Ovary (tissue), 9 donors: Measurements from ENCODE around the gene DOCK2. TPM values are rescaled to one million over a fixed set of nuclear protein-coding genes. Genes with fewer than 3 reads are reported as not detected.

Experiments
- DNase-seq, 5 donors: peaks; one replicate each; pipeline ENCODE4 v3.0.0-alpha.2; 2019 to 2020
- H3K27ac ChIP-seq, 2 donors: fragments of 200-600 bp; one replicate each; pipeline versions ENCODE4 v1.5.1 to v1.8.0; 2019 to 2022
- H3K27me3 ChIP-seq: fragments of 200-600 bp; one replicate; pipeline ENCODE4 v1.8.0; 2022
- H3K36me3 ChIP-seq: fragments of 200-600 bp; sonication (generic); one replicate; pipeline ENCODE4 v1.5.1; 2019
- H3K4me1 ChIP-seq: one replicate; pipeline ENCODE4 v1.8.1; 2013; ENCODE audit warnings: mild to moderate bottlenecking, moderate library complexity; ENCODE audit not compliant: insufficient read depth
- H3K4me3 ChIP-seq: fragments of 200-600 bp; sonication (generic); one replicate; pipeline ENCODE4 v1.5.1; 2017
- H3K9me3 ChIP-seq, 2 donors: fragments of 200-600 bp in 1 of 2; sonication (generic) in 1 of 2; one replicate each; pipeline versions ENCODE4 v1.5.1 to v1.8.1; 2013 to 2019; ENCODE audit warnings: mild to moderate bottlenecking in 1 of 2, moderate library complexity in 1 of 2
- CTCF ChIP-seq, 3 donors: fragments of 450-650 bp in 2 of 3; fragments of 200-600 bp in 1 of 3; IDR thresholded peaks; one replicate each; pipeline versions ENCODE4 v1.5.1 to v1.8.0; 2016 to 2022; ENCODE audit warnings: antibody characterized with exemption in 3 of 3, mild to moderate bottlenecking in 1 of 3
- EP300 ChIP-seq: sonication (generic); formaldehyde crosslinking; IDR thresholded peaks from one replicate; pipeline ENCODE4 v1.6.1; 2017; ENCODE audit warnings: antibody characterized with exemption
- POLR2A ChIP-seq: fragments of 450-650 bp; IDR thresholded peaks from one replicate; pipeline ENCODE4 v1.6.1; 2017; ENCODE audit warnings: antibody characterized with exemption, mild to moderate bottlenecking, moderate library complexity
- WGBS, 3 donors: extraction: QIAGEN DNeasy Blood & Tissue Kit in 1 of 3; methylation state at CpG; one replicate each; pipeline versions ENCODE4 v1.1.5 to v1.1.7; 2013 to 2017; 5-methylcytosine and 5-hydroxymethylcytosine counted together
- intact Hi-C, 4 donors: fragments of 100-400 bp; cut with DNase I; formaldehyde crosslinking; loops; one replicate each; pipeline versions ENCODE4 v1.11.0 to v1.15.1; 2022 to 2023
- polyA plus RNA-seq, 2 donors: library from polyadenylated mRNA; stranded (reverse); fragments of 200-250 nt in 1 of 2; fragments of 350-450 nt in 1 of 2; fragmentation: Illumina TruSeq in 1 of 2; extraction: RNeasy Lipid Tissue Mini Kit (QIAGEN cat#74804) in 1 of 2; gene quantifications; one replicate each; pipeline ENCODE4 v1.2.3, GENCODE V29; 2013 to 2014
- total RNA-seq, 7 donors: library from RNA; depleted of rRNA in 2 of 7; stranded (reverse); fragments of >200 nt in 2 of 7; fragmentation: NEBNext Ultra II Directional in 3 of 7; extraction: Animal tissue kit (Norgen Biotek cat#: 25700) in 3 of 7; gene quantifications; one replicate each; pipeline versions ENCODE4 v1.1.0 to v1.2.4, GENCODE V29; 2016 to 2023
- donor health status: DM: no; HTN: no; CAD: no; lungs with moderate emphysema.
- donor health status: DM: no; HTN: no; CAD: no.
- donor health status: Bipolar disorder and iron deficiency.
- donor health status: DM: yes; HTN: yes; CAD: no.
- donor health status: DM: no; HTN: no; CAD: no.
- donor health status: DM: yes; HTN: yes; CAD: no.

DOCK2 gene
- total and polyA plus RNA-seq, 9 donors: 1.3 to 10.2 (median 5.4) TPM

GRCh38 chr5:169893010-169893409 lies 255.9 kb downstream of the DOCK2 start:
- DNase-seq: no peak

GRCh38 chr5:169893571-169893970 lies 256.5 kb downstream of the DOCK2 start:
- Histone ChIP-seq H3K27me3 (no peaks in the 10 kb centered on the region), H3K36me3 (no peaks in the 10 kb centered on the region), H3K4me3 (no peak overlapping the region), H3K27ac (no peak overlapping the region), H3K9me3 (no peaks in the 10 kb centered on the region), H3K4me1 (no peaks in the 10 kb centered on the region)
- intact Hi-C loops: no loop called here
- 35 to 54% (median 48%) methylated on average over 2 of the region's 2 CpGs for WGBS, 3 donors
- DNase-seq: no peak
- TF ChIP-seq EP300 (no peak), POLR2A (no peak), CTCF (IDR thresholded peaks at IDR 0.05) (no peak)

More at GRCh38 chr5:169893010-169893409, 255.9 kb downstream of the DOCK2 start:
- H3K4me3 ChIP-seq: no peak overlapping the region
- H3K4me1 ChIP-seq: no peaks in the 10 kb centered on the region
- no peak for TF ChIP-seq EP300
- no peak for TF ChIP-seq POLR2A
- no peak for TF ChIP-seq CTCF (IDR thresholded peaks at IDR 0.05)
- no peak overlapping the region for H3K27ac ChIP-seq
- no peaks in the 10 kb centered on the region for H3K36me3 ChIP-seq
- intact Hi-C loops: no loop called here
- H3K27me3 ChIP-seq: no peaks in the 10 kb centered on the region
- no peaks in the 10 kb centered on the region for H3K9me3 ChIP-seq

- Histone ChIP-seq H3K4me3 (no peak overlapping the region), H3K9me3 (no peaks in the 10 kb centered on the region), H3K27me3 (no peaks in the 10 kb centered on the region), H3K27ac (no peak overlapping the region), H3K36me3 (no peaks in the 10 kb centered on the region), H3K4me1 (no peaks in the 10 kb centered on the region)
- no peak for DNase-seq
- intact Hi-C loops: no loop called here
- TF ChIP-seq EP300 (no peak), POLR2A (no peak)
- WGBS, 3 donors: 49 to 59% (median 53%) methylated on average over 7 of the region's 7 CpGs
These were observed 258.9 kb downstream of the DOCK2 start for GRCh38 chr5:169895926-169896325.

- no peaks in the 10 kb centered on the region for H3K36me3 ChIP-seq
- no peaks in the 10 kb centered on the region for H3K4me1 ChIP-seq
- intact Hi-C loops: no loop called here
- DNase-seq: no peak
- no peak overlapping the region for H3K27ac ChIP-seq
- H3K4me3 ChIP-seq: no peak overlapping the region
- H3K9me3 ChIP-seq: no peaks in the 10 kb centered on the region
- WGBS, 3 donors: 86 to 93% (median 88%) methylated on average over 4 of the region's 4 CpGs
- no peaks in the 10 kb centered on the region for H3K27me3 ChIP-seq
- TF ChIP-seq POLR2A: no peak
- TF ChIP-seq EP300: no peak
- TF ChIP-seq CTCF (IDR thresholded peaks at IDR 0.05): no peak
These were observed 260.4 kb downstream of the DOCK2 start for GRCh38 chr5:169897481-169897880.

- Histone ChIP-seq H3K27ac (no peak overlapping the region), H3K9me3 (no peaks in the 10 kb centered on the region), H3K4me1 (no peaks in the 10 kb centered on the region), H3K4me3 (no peak overlapping the region), H3K36me3 (no peaks in the 10 kb centered on the region), H3K27me3 (no peaks in the 10 kb centered on the region)
- TF ChIP-seq POLR2A: no peak
- no peak for TF ChIP-seq EP300
- no peak for TF ChIP-seq CTCF (IDR thresholded peaks at IDR 0.05)
- intact Hi-C loops: loop anchor here in 1 of 4 donors (5.0 kb wide), 1 partner anchor 780 kb away; no protein-coding TSS in a partner anchor
- no peak for DNase-seq
- 18 to 35% (median 32%) methylated on average over 2 of the region's 2 CpGs for WGBS, 3 donors
These were observed 264.8 kb downstream of the DOCK2 start for GRCh38 chr5:169901896-169902295.
